ENCODE data around the gene SLIT1.
A peak's percentile ranks its signal among the peaks of the same experiment; 100 is the strongest.

The SLIT1 gene

DNA sequence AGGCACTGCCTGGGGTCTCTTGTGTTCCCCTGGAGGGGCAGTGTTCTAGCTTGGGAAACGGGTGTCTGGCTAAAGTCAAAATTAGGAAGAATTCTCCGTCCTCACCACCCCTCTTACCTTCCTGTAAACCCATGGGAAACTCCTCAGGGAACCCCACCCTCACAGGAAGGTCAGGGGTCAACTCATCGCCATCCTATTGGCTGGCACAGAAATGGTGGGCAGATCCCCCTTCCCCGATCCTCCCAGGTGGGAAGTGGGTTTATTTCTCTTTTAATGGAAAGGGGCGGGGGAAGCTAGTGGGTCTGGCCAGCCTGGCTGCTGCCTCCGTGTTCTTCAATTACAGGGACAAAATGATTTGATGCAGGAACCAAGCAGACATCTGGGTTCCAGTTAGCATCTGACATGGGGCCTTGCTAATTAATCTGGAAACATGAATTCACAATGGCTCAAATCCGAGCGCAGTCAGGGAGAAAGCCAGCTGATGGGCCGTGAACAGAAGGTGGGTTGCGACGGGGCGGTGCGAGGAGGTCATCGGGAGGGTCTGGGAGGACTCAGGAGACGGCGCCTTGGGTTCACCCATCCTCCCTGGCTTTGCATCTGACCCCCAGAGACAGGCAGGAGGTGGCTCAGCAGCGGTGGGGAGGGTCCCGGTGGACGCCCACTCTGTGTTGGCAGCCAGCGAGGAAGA is 66.6 kb downstream of the SLIT1 start:
- FAIRE-seq (no peak), DNase-seq (ENCODE audit: insufficient read length, low spot score) (no peak)

DNA sequence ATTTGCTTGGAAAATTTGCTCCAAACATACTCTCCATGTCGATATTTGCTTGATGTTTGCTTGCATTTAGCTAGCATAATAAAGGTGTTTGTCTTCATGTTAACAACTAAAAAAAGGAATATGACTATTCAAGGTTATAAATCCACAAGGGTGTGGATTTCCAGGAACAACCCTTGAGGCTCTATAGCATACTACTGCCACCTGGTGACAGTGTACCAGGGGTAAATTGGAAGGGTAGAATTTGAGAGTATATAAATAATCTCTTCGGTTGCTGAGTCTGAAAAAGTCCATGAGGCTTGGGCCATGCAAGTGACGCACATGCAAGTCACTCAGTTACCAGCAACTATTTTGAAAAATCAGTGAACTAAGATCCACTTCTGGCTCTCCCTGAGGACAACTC is 68.4 kb downstream of the SLIT1 start:
- FAIRE-seq: no peak
- DNase-seq (ENCODE audit: insufficient read length, low spot score): no peak

DNA sequence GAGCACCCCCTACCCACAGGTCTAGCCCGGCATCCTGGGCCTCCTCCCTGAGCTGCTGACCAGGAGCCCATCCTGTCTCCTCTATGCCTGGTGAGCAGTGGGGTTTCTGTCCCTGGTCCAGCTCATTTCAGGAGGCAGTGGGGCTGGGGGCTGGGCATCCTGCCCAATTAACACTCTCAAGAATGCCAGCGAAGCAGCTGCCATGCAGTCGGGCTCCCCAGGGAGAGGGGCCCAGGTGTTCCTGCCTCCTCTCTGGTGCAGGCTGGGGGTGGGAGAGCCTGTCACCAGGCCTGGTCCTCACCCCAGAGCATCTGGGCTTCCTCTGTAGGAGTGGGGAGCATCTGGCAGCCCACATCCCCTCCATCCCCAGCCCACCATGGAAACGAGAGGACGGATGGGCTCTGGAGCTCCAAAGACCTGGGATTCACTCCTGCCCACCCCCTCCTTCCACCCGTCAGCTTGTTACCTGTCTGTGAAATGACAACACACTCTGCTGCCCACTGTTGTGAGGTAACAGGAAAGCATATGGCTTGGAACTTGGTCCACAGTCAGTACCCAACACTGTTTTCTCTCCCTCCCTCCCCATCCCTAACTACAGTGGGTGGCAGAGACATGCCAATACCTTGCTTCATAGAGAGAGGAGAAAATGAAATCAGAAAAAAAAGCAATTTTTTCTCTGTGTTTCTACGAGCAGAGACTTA is 69.1 kb downstream of the SLIT1 start:
- no peak for FAIRE-seq
- DNase-seq (ENCODE audit: insufficient read length, low spot score): no peak

DNA sequence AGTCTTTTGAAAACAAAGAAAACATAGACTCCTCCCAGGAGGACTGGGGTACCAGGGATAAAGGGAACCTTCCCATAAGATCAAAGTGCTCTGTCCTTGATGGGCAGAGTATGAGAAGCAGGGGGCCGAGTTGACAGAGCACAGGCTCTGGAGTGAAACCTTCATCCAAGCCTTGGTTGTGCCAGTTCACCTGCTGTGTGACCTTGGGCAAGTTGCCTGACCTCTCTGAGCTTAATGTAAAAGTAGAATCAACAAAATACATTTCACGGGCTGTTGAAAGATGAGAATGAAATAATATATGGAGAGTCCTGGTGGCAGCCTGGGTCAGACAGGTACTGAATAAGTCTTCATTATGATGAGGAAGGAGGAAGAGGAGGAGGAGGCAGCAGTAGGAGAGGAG is 69.9 kb downstream of the SLIT1 start:
- DNase-seq (ENCODE audit: insufficient read length, low spot score) (no peak), FAIRE-seq (no peak)

DNA sequence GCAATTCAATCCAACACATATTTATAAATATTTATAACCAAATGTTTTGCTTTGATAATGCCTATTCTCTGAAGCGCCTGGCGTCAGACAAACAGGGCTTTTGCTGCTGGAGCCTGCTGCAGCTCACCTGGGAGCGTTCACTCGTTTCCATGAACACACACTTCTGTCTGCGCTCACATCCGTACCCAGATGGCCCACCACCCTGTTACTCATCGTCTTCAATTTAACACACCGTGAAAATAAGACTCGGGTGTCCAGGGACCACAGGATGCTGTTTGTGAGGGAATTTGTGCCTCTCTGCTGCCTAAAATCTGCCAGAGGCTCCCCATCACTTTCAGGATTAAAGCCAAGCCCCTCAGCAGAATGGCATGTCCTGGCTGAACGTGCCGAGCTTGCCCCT is 74.1 kb downstream of the SLIT1 start:
- FAIRE-seq: no peak
- no peak for DNase-seq (ENCODE audit: insufficient read length, low spot score)

DNA sequence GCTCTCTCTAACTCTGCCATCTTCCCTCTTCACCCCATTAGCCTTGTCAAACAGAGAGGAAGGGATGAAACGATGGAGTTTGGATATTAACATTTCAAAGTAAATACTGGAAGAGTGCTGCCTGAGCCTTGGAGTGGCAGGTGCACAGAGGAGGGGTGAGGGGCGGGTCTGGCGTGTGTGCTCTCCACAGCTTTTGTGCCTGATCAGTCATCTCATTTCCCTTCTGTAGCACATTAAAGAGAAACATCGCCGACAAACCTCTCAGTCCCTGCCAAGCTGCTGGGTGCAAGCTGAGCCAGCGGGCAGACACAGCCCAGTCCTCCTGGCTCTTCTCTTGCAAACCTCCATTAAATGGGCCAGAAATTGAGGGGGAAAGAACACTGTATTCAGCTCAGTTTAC is 76.2 kb downstream of the SLIT1 start:
- DNase-seq (ENCODE audit: insufficient read length, low spot score) (no peak), FAIRE-seq (no peak)

DNA sequence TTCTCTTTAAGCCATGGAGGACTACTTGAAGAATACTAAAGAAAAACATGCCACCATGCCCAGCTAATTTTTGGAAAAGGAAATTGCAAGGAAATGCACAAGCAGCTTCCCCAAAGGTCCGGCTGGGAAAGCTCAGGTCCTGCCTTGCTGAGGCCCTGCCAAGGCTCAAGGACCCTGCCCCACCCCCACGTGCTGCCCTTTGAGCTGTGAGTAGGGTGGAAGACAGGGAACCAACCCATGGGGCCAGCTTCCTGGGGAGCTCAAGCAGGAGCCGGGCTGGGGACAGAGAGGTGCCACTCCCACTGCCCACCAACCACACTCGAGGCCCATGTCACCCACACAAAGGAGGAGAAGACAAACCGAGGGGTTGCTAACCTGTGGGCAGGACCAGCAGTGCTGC is 78.2 kb downstream of the SLIT1 start:
- no peak for DNase-seq (ENCODE audit: insufficient read length, low spot score)
- no peak for FAIRE-seq

DNA sequence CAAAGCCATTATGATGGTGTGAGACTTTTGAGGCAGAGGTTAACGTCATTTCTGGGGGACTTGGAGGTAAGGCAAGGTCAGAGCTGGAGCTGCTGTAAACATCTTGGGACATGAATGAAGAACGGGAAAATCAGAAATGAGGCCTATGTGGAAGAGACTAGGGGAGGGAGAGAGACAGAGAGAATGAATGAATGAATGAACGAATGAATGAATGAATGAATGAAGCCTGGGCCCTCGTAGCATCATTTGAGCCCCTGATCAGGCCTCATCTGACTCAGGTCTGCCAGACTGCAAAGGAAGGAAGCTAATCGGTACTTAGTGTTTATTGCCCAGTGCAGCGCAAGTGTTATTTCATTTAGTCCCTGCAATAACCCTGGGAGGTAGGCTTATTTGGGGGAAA is 79.6 kb downstream of the SLIT1 start:
- DNase-seq (ENCODE audit: insufficient read length, low spot score) (no peak), FAIRE-seq (no peak)

DNA sequence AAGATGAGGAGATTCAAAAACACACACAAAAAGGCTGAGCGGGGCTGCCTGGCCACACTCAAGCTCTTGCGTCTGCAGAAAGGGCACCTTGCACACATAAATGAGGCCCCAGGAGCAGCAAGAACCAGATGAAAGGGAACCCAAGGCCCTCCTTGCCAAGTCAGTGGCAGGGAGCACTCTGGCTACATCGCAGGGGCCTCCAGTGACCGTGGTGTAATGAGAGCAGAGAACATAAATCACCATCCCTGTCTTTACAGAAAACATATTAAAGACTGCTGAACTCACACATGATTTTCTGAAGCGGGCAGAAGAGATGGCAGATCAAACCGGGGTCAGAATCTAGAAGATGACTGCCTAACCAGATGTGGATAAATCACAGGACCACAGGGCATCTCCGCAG is 80.5 kb downstream of the SLIT1 start:
- DNase-seq (ENCODE audit: insufficient read length, low spot score): no peak
- no peak for FAIRE-seq

DNA sequence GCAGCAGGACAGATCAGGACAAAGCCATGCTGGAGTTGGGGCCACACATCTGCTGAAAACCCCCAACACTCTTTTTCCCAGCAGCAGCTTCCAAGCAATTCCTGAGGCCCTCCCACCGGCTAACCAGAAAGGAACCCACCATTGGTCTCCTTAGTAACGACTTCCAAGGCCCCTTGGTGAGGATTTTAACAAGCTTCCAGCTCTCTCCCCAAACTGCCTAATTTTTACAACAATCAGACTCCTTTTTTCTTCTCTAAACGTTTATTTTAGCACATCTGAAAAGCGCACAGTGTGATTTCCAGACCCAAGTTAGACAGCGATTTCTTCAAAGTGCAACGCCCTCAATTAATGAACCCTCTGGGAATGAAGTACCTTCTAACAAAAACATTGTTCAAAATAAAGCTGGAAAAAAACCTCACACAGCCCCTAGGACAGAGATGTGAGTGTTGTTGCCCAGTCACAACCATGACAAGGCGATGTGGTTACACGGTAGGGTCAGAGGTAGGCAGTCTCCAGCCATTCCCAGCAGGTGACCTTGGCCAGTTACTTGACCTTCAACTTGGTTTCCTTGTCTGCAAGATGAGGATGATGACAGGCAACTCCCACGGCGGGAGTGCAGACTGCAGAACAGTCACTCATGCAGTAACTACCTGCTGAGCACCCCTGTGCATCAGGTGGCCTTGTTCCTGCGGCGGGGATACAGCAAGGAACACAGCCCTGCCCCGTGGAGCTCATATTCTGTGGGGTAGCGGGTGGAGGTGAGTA is 82.3 kb downstream of the SLIT1 start:
- DNase-seq (ENCODE audit: insufficient read length, low spot score): no peak
- FAIRE-seq: no peak

DNA sequence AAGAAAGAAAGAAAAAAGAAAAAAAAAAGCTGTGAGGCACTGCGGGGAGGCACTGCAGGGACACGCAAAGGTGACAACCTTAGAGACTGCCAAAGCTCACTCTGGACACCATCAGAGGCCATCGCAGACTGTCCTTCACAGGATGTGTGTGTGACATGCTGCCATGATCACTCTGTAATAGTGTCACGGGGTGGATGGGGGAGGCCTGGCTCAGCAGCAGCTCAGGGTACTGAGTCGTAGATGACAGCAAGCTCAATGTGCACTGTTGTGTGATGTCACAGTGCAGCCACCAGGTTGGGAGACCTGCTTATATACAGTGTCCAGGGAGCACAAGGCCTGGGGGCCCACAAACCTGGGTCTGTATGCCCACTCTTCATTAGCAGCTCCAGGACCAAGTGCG is 83.3 kb downstream of the SLIT1 start:
- FAIRE-seq: no peak
- no peak for DNase-seq (ENCODE audit: insufficient read length, low spot score)

DNA sequence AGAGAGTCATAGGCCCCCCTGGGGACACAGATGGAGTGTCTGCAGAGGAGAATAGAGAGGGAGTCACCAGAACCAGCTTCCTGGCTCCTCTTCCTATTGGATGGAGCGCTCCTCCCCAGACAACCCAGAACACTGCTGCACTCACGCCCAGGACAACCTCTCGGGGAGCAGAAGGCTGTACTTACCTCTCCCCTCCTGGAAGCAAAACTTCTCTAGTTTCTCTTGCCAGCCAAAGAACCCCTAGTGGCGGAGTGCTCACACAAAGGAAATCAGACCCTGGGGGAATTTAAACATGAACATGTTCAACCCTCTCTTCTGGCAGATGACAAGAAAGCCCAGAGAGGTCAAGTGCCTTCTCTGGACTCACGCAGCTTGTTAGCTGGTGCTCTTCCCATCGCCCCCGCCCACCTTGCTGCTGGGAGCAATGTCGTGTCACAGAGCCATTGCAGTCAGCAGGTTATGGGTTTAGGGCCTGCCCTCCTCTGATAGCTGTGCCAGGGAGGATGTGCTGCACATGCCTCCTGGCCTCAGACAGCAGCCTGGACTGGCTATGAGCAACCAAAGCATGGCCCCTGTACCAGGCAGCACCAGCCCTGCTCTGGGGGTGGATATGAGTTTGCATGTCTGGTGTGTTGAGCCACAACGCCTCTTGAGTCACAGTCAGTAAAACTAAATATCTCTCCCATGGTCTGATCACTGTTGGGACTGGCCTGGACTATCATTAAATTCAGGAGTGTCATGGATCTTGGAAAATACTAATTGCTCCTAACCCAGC is 84.4 kb downstream of the SLIT1 start:
- FAIRE-seq (no peak), DNase-seq (ENCODE audit: insufficient read length, low spot score) (no peak)

DNA sequence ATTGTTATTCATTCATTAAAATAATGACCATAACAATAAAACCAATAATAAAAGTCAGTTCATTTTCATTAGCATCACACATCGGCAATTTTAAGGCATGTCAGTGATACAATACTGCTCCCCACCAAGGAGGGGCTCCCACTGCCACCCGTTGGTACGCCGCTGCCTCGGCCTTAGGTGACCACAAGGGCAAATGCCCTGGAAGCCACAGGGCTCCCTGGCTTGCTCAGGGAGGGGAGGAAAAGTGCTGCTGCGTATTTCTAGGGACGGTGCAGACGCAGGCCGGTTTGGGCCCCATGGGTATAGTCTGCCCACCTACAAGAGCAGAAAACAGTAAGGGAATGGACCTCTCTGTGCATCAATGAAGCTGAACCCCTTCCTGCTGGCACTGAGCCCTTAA is 85.1 kb downstream of the SLIT1 start:
- DNase-seq (ENCODE audit: insufficient read length, low spot score): no peak

DNA sequence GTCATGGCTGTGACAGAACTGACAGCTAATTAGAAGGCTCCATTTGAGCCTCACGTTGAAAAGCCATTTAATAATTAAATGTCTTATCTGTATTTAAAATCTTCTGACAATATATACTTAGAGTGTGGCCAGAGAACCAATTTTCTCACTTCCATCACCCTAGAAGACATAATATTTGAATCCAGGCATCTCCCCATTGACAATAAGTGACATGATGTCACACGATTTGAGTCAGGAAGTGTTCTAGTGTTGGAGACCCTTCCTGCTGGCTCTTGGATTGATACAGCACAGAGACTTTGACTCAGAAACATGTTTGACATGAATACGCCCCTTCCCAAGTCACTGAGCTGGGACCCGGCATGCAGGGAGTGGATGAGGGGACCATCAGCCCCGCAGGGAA is 85.9 kb downstream of the SLIT1 start:
- DNase-seq (ENCODE audit: insufficient read length, low spot score): no peak
- no peak for FAIRE-seq

More for the DNA sequence above, 85.1 kb downstream of the SLIT1 start:
- no peak for FAIRE-seq

DNA sequence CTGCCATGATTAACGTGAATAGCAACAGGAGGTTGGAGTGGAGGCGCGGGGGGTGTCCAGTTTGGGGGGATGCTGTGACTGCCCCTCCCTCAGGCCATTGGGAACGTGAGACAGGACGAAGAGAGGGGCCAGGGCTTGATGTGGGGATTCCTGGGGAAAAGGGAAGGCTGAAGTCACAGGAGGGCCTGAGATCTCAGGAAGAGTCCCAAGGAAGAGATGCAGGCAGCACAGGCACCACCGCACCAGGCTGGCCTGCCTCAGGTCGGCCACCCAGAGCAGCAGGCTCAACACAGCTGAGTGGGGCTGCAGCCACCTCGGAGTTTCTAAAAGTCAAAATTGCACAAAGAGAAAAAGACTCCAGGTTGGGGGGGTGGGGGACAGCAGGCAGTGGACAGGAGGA is 86.7 kb downstream of the SLIT1 start:
- FAIRE-seq (no peak), DNase-seq (ENCODE audit: insufficient read length, low spot score) (no peak)

DNA sequence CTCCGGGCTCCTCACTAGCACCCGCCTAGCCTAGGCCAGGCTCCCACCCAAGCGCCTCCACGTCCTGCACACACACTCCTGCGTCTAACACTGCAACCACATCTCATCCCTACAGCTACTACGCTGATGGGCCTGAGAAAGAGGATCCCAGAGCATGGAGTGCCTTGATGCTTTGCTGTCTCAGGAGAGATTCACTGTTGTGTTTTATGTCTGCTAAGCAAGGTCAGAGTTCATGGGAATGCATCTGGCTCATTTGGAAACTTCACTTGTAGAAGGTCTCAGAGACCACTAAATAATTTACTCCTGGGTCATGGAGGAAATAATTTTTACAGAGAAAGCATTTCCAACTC is 88.7 kb downstream of the SLIT1 start:
- no peak for FAIRE-seq

DNA sequence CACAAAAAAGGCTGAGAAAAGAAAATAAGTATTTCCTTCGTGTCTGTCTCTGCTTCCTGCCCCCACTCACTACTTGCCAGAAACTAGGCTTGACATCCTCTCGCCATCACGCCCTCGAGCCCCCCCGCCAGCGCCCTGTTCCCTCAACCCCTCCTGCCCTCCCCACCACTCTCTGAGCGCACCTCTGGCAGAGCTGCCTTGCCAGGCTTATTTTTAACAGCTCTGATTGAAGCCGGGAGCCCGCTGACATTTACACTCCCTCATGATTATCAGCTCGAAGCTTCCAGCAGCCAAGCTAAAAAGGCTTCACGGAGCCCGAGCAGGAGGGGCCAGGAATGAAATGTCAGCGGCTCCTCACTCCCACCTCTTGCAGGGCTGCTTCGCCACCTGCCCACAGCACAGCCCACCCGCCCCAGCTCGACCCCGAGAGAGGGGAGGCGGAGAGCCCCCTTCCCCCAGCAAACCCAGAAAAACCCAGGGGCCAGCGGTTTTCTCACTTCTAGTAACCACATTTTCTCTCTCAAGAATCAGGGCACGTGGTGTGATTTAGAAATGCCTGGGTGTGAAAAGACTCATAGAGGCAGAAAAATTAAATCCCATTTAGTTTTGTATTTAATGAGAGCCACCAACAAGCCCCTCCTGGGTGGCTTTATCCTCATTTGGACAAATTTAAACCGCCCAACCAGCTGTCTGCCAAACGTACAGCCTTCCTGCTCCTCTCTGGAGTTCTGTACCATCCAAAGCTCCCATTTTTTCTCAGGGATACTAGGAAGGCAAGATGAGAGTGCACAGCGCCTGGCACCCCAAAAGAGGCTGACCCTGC is 89.3 kb downstream of the SLIT1 start:
- no peak for DNase-seq (ENCODE audit: insufficient read length, low spot score)
- peak; percentile 69 for FAIRE-seq

More for the DNA sequence above, 88.7 kb downstream of the SLIT1 start:
- no peak for DNase-seq (ENCODE audit: insufficient read length, low spot score)

DNA sequence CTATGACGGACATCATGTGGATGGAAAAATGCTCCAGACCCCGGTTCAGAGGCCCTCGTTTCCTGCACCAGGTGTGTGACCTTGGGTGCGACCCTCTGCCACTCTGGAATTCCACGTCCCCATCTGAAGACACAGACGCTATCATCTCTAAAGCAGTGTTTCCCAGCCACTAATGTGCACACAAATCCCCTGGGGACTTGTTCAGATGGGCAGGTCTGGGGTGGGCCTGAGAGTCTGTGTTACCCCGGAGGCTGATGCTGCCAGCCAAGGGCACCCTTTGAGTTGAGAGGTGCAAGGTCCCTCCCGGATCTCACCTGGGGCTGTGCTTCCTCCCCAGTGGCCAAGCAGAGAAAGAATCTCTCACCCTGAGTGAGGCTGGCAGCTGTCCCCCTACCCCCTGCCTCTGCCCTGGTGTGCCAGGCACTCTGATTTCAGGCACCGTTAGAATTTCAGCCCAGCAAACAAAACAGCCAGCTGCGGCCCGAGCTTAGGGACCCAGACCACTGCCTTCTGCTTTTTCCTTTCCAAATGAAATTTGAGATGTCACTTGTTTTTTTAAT is 90.0 kb downstream of the SLIT1 start:
- FAIRE-seq (no peak), DNase-seq (ENCODE audit: insufficient read length, low spot score) (no peak)

DNA sequence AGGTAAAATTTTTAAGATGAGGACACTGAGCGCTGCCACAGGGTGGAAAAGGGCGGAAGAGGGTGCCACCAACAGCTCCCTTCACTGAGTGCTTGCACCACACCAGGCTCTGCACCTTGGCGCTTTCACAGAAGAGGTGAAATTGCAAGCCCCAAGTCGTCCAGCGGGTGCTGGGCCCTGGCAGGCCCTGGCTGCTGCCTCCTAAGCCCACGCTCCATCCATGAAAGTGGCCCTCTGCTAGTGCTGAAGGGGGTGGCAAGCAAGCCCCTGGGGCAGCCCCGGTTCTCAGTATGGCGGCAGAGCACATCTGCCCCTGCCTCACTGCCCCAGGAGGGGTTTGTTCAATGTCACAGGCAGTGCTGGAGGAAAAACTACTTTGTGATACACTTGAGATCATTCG is 95.1 kb downstream of the SLIT1 start:
- FAIRE-seq (no peak), DNase-seq (ENCODE audit: insufficient read length, low spot score) (no peak)

DNA sequence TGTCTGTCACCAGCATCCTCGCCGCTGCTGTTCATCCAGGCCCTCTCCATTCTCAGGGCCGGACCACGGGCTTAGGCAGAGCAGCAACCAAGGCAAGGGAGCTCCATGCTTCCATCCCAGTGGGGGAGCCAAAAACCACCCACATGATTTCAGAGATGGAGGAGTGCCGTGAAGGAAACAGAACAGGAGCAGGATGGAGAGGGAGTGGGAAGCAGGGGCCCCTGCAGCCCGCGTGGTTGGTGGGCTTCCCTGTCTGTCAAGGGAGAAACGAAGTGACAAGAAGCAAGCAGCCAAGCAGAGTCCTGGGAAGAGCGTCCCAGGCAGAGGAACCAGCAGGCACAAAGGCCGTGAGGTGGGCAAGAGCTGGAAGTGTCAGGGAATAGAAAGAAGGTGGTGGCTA is 95.7 kb downstream of the SLIT1 start:
- DNase-seq (ENCODE audit: insufficient read length, low spot score) (no peak), FAIRE-seq (no peak)
